Measurements from ENCODE around the gene PLEKHB2. TPM values are rescaled to one million over a fixed set of nuclear protein-coding genes. Genes with fewer than 3 reads are reported as not detected.
"Not testable (repeated sequence)": the region's sequence is repeated elsewhere in the genome, so short reads cannot be mapped to it uniquely, and the experiment has no call there.

The PLEKHB2 gene
- total RNA-seq, 1 experiment from 2014 or later = 55.9 TPM

DNA sequence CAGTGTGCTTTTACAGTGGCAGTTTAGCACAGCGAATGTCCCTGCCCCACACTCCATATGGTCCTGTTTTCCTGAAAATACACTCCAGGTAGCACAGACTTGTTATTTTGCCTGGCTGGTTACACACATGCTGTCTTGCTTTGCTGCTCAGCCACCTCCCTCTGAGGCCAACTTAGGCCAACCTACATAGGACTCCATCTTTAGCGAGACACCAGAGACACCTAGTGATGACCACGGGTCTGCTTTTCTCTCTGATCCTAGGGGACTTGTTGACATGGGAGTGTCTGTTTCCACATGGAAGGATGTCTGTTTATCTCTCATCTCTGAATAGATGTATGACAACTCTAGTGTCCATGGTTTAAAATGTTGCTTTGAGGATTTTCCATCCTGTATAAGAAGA is 43.3 kb downstream of the PLEKHB2 start:
- WGBS (ENCODE audit: extremely low coverage, insufficient read length, low lambda C conversion rate) = no CpG with 5 or more reads among the region's 3 CpGs
- H2BK15ac ChIP-seq (ENCODE audit: low read depth, low read length) = no peak overlapping the region
- no peak overlapping the region for H4K91ac ChIP-seq (ENCODE audit: insufficient read length, low read depth, low read length)
- H3K14ac ChIP-seq (ENCODE audit: insufficient read depth, low read length) = no peak overlapping the region
- H4K20me1 ChIP-seq (ENCODE audit: control insufficient read depth, insufficient read depth, insufficient read length) = no peaks in the 10 kb centered on the region
- Mint-ChIP-seq H3K4me1 (peaks cover 0 to 8% of the 10 kb centered on the region in 2 experiments; a peak in 3 of 4 replicates), H3K36me3 (ENCODE audit: insufficient read depth in 1 of 3, low read depth in 3 of 3) (peaks cover 8 to 54% (median 33%) of the 10 kb centered on the region in 3 experiments; a peak in 6 of 7 replicates), H3K27me3 (ENCODE audit: low read depth) (no peaks in the 10 kb centered on the region), H3K4me3 (no peak overlapping the region), H3K27ac (no peak overlapping the region), H3K9me3 (no peaks in the 10 kb centered on the region)
- no peak overlapping the region for H2AFZ ChIP-seq (ENCODE audit: low read length)
- H3K27me3 ChIP-seq (ENCODE audit: insufficient read depth, low read length) = no peaks in the 10 kb centered on the region
- H3K18ac ChIP-seq (ENCODE audit: insufficient read length, low read depth, low read length) = no peak overlapping the region
- no peaks in the 10 kb centered on the region for H3K79me1 ChIP-seq (ENCODE audit: insufficient read depth, low read depth, low read length, poor library complexity, severe bottlenecking)
- no peak overlapping the region for H3K4ac ChIP-seq (ENCODE audit: low read depth, low read length)
- H3K56ac ChIP-seq (ENCODE audit: insufficient read length, low read depth, low read length) = no peak overlapping the region
- H3K27ac ChIP-seq (ENCODE audit: insufficient read length, low read depth, low read length) = no peak overlapping the region
- no peak overlapping the region for H4K5ac ChIP-seq (ENCODE audit: insufficient read length, low read depth, low read length)
- H2BK5ac ChIP-seq (ENCODE audit: insufficient read length, low read length) = no peak overlapping the region
- H2AK5ac ChIP-seq (ENCODE audit: insufficient read length, low read length) = no peak overlapping the region
- H4K8ac ChIP-seq (replicated peaks; ENCODE audit: insufficient read length, low read depth, low read length) = no peak overlapping the region
- TF ChIP-seq, protein P1, sequence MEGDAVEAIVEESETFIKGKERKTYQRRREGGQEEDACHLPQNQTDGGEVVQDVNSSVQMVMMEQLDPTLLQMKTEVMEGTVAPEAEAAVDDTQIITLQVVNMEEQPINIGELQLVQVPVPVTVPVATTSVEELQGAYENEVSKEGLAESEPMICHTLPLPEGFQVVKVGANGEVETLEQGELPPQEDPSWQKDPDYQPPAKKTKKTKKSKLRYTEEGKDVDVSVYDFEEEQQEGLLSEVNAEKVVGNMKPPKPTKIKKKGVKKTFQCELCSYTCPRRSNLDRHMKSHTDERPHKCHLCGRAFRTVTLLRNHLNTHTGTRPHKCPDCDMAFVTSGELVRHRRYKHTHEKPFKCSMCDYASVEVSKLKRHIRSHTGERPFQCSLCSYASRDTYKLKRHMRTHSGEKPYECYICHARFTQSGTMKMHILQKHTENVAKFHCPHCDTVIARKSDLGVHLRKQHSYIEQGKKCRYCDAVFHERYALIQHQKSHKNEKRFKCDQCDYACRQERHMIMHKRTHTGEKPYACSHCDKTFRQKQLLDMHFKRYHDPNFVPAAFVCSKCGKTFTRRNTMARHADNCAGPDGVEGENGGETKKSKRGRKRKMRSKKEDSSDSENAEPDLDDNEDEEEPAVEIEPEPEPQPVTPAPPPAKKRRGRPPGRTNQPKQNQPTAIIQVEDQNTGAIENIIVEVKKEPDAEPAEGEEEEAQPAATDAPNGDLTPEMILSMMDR (conservative IDR thresholded peaks at IDR 0.05) = no peak
- no peak overlapping the region for H2BK20ac ChIP-seq (ENCODE audit: low read depth, low read length, poor library complexity, severe bottlenecking)
- H2BK12ac ChIP-seq (ENCODE audit: insufficient read length, low read depth, low read length) = no peak overlapping the region
- no peak overlapping the region for H2BK120ac ChIP-seq (ENCODE audit: low read depth, low read length, poor library complexity, severe bottlenecking)
- no peaks in the 10 kb centered on the region for H3K9me3 ChIP-seq (ENCODE audit: control insufficient read depth, low read depth, low read length)
- no peak overlapping the region for H3K4me2 ChIP-seq (ENCODE audit: insufficient read depth, insufficient read length, low read length)
- no peaks in the 10 kb centered on the region for H3K23me2 ChIP-seq (ENCODE audit: insufficient read length, low read depth, low read length, poor library complexity, severe bottlenecking)
- no peaks in the 10 kb centered on the region for H3K79me2 ChIP-seq (ENCODE audit: insufficient read depth, low read length)
- H3K9ac ChIP-seq (ENCODE audit: extremely low read depth, insufficient read length, low read length) = no peak overlapping the region
- no peak overlapping the region for H3K23ac ChIP-seq (ENCODE audit: insufficient read length, low read depth, low read length)
- no peaks in the 10 kb centered on the region for H3K4me1 ChIP-seq (ENCODE audit: insufficient read depth, low read length)
- H3T11ph ChIP-seq (ENCODE audit: low read length) = no peak overlapping the region
- no peak for DNase-seq

DNA sequence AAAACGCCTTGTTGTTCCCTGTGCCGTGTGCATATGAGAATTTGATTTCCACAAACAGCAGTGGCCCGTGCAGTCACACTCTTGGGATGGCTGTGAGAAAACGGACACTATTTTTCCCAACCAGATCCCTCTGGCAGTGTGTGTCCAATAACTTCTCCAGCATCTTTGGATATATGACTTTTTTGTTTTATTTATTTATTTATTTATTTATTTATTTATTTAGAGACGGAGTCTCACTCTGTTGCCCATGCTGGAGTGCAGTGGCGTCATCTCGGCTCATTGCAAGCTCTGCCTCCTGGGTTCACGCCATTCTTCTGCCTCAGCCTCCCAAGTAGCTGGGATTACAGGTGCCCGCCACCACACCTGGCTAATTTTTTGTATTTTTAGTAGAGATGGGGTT is 45.0 kb downstream of the PLEKHB2 start:
- not testable (repeated sequence) for H2BK15ac ChIP-seq (ENCODE audit: low read depth, low read length); H2AK5ac ChIP-seq (ENCODE audit: insufficient read length, low read length); H4K5ac ChIP-seq (ENCODE audit: insufficient read length, low read depth, low read length); H3K4me2 ChIP-seq (ENCODE audit: insufficient read depth, insufficient read length, low read length); H2BK20ac ChIP-seq (ENCODE audit: low read depth, low read length, poor library complexity, severe bottlenecking); H3K27me3 Mint-ChIP-seq (ENCODE audit: low read depth); H3K4ac ChIP-seq (ENCODE audit: low read depth, low read length); H3K4me1 ChIP-seq (ENCODE audit: insufficient read depth, low read length); H3K27ac Mint-ChIP-seq; H3K27ac ChIP-seq (ENCODE audit: insufficient read length, low read depth, low read length); H3K9me3 ChIP-seq (ENCODE audit: control insufficient read depth, low read depth, low read length); H2BK12ac ChIP-seq (ENCODE audit: insufficient read length, low read depth, low read length); H3K79me1 ChIP-seq (ENCODE audit: insufficient read depth, low read depth, low read length, poor library complexity, severe bottlenecking); H3K23me2 ChIP-seq (ENCODE audit: insufficient read length, low read depth, low read length, poor library complexity, severe bottlenecking); H3K14ac ChIP-seq (ENCODE audit: insufficient read depth, low read length); H3K56ac ChIP-seq (ENCODE audit: insufficient read length, low read depth, low read length); H3K4me3 Mint-ChIP-seq; H3T11ph ChIP-seq (ENCODE audit: low read length); H3K23ac ChIP-seq (ENCODE audit: insufficient read length, low read depth, low read length); H3K79me2 ChIP-seq (ENCODE audit: insufficient read depth, low read length); H3K9ac ChIP-seq (ENCODE audit: extremely low read depth, insufficient read length, low read length); H3K18ac ChIP-seq (ENCODE audit: insufficient read length, low read depth, low read length); DNase-seq; H4K20me1 ChIP-seq (ENCODE audit: control insufficient read depth, insufficient read depth, insufficient read length); H2BK120ac ChIP-seq (ENCODE audit: low read depth, low read length, poor library complexity, severe bottlenecking); H3K9me3 Mint-ChIP-seq; H2BK5ac ChIP-seq (ENCODE audit: insufficient read length, low read length); H4K91ac ChIP-seq (ENCODE audit: insufficient read length, low read depth, low read length); H2AFZ ChIP-seq (ENCODE audit: low read length); H4K8ac ChIP-seq (replicated peaks; ENCODE audit: insufficient read length, low read depth, low read length); H3K27me3 ChIP-seq (ENCODE audit: insufficient read depth, low read length)
- WGBS (ENCODE audit: extremely low coverage, insufficient read length, low lambda C conversion rate) = no CpG with 5 or more reads among the region's 9 CpGs
- Mint-ChIP-seq H3K36me3 (ENCODE audit: insufficient read depth in 1 of 3, low read depth in 3 of 3) (peaks cover 8 to 44% (median 25%) of the 10 kb centered on the region in 3 experiments; a peak in 5 of 7 replicates), H3K4me1 (peaks cover 9 to 16% of the 10 kb centered on the region in 2 experiments)
